GM23338 (cell line): ENCODE data around the gene EFCAB12. TPM values are rescaled to one million over a fixed set of nuclear protein-coding genes. Genes with fewer than 3 reads are reported as not detected.

Source experiments
- ATAC-seq: fragments of 200-7000 bp; cut with Tn5 transposase; 3 replicates; pipeline ENCODE4 v1.9.1; 2020
- DNase-seq: peaks from one replicate; pipeline ENCODE4 v3.0.0-alpha.2; 2015; ENCODE audit warnings: low spot score
- H2AFZ ChIP-seq: fragments of 200-600 bp; sonication (generic); 2 replicates; pipeline ENCODE4 v1.8.0; 2016; ENCODE audit warnings: antibody characterized with exemption, mild to moderate bottlenecking, moderate library complexity
- H3F3A ChIP-seq: fragments of 200-600 bp; sonication (generic); replicated peaks from 2 replicates; pipeline ENCODE4 v1.8.0; 2017; ENCODE audit warnings: antibody characterized with exemption, mixed run types, low read depth
- H3K27ac ChIP-seq: fragments of 200-600 bp; sonication (generic); 2 replicates; pipeline ENCODE4 v1.6.1; 2016; ENCODE audit warnings: low read depth
- H3K27me3 ChIP-seq: fragments of 200-600 bp; sonication (generic); 2 replicates; pipeline ENCODE4 v1.8.0; 2016; ENCODE audit warnings: mild to moderate bottlenecking, mixed run types, moderate library complexity; ENCODE audit not compliant: insufficient read depth
- H3K36me3 ChIP-seq: fragments of 200-600 bp; sonication (generic); 2 replicates; pipeline ENCODE4 v1.8.0; 2016; ENCODE audit warnings: mild to moderate bottlenecking; ENCODE audit not compliant: insufficient read depth
- H3K4me1 ChIP-seq: fragments of 200-600 bp; sonication (generic); 2 replicates; pipeline ENCODE4 v1.8.0; 2016; ENCODE audit warnings: mild to moderate bottlenecking, moderate library complexity; ENCODE audit not compliant: insufficient read depth
- H3K4me2 ChIP-seq: fragments of 200-600 bp; sonication (generic); 2 replicates; pipeline ENCODE4 v1.7.1; 2017; ENCODE audit warnings: mixed run types
- H3K4me3 ChIP-seq: fragments of 200-600 bp; sonication (generic); 2 replicates; pipeline ENCODE4 v1.6.1; 2016; ENCODE audit warnings: mixed run types
- H3K79me2 ChIP-seq: fragments of 200-600 bp; sonication (generic); replicated peaks from 2 replicates; pipeline ENCODE4 v1.8.0; 2017; ENCODE audit warnings: mild to moderate bottlenecking; ENCODE audit not compliant: insufficient read depth
- H3K9me2 ChIP-seq: fragments of 200-600 bp; sonication (generic); 2 replicates; pipeline ENCODE4 v1.8.0; 2017; ENCODE audit not compliant: insufficient read depth
- H4K20me1 ChIP-seq: fragments of 200-600 bp; sonication (generic); replicated peaks from 2 replicates; pipeline ENCODE4 v1.8.0; 2017; ENCODE audit warnings: mild to moderate bottlenecking; ENCODE audit not compliant: insufficient read depth
- H3K27ac Mint-ChIP-seq: 2 replicates; pipeline ENCODE4 v1.8.0; 2020; ENCODE audit warnings: inconsistent platforms, mild to moderate bottlenecking, moderate library complexity, mixed read lengths
- H3K27me3 Mint-ChIP-seq: 3 replicates; pipeline ENCODE4 v1.8.0; 2022; ENCODE audit warnings: low read depth, mild to moderate bottlenecking, moderate library complexity, mixed read lengths, inconsistent platforms; ENCODE audit not compliant: insufficient read depth, poor library complexity
- H3K36me3 Mint-ChIP-seq: 3 replicates; pipeline ENCODE4 v1.8.0; 2021; ENCODE audit warnings: low read depth, mild to moderate bottlenecking, inconsistent platforms, moderate library complexity, mixed read lengths
- H3K4me1 Mint-ChIP-seq: 3 replicates; pipeline ENCODE4 v1.8.0; 2020; ENCODE audit warnings: mild to moderate bottlenecking, inconsistent platforms, mixed read lengths
- H3K4me3 Mint-ChIP-seq: 3 replicates; pipeline ENCODE4 v1.8.0; 2021; ENCODE audit warnings: moderate library complexity, mild to moderate bottlenecking, inconsistent platforms, mixed read lengths
- H3K9me3 Mint-ChIP-seq: 3 replicates; pipeline ENCODE4 v1.8.0; 2020; ENCODE audit warnings: moderate library complexity, mild to moderate bottlenecking, inconsistent platforms, mixed read lengths
- CREB1 ChIP-seq: fragments of 250-450 bp; sonication (Bioruptor Pico); IDR thresholded peaks from 2 replicates; pipeline ENCODE4 v1.5.0; 2020; ENCODE audit warnings: low read depth, mild to moderate bottlenecking, moderate library complexity
- EZH2 ChIP-seq: fragments of 200-600 bp; sonication (generic); IDR thresholded peaks from one replicate; pipeline ENCODE4 v1.8.0; 2017; ENCODE audit warnings: antibody characterized with exemption, mild to moderate bottlenecking, low read depth; ENCODE audit not compliant: unreplicated experiment
- JUNB ChIP-seq: IDR thresholded peaks from one replicate; pipeline ENCODE4 v1.6.1; 2016; ENCODE audit warnings: antibody characterized with exemption; ENCODE audit not compliant: unreplicated experiment
- POLR2AphosphoS5 ChIP-seq: IDR thresholded peaks from 2 replicates; pipeline ENCODE4 v1.6.1; 2016; ENCODE audit warnings: antibody characterized with exemption, low read depth
- ZNF114 ChIP-seq: fragments of 250-450 bp; sonication (Bioruptor Pico); IDR thresholded peaks from 2 replicates; pipeline ENCODE4 v1.5.0; 2020; ENCODE audit warnings: mild to moderate bottlenecking, moderate library complexity
- ZNF331 ChIP-seq: fragments of 250-450 bp; sonication (Bioruptor Pico); IDR thresholded peaks from 2 replicates; pipeline ENCODE4 v1.5.0; 2020; ENCODE audit warnings: low read depth, mild to moderate bottlenecking, moderate library complexity
- polyA plus RNA-seq: library from polyadenylated mRNA; unstranded; fragments of >200 nt; fragmentation: Nextera tagmentation; extraction: Ambion mirVana; gene quantifications from 2 replicates; pipeline ENCODE4 v1.2.1, GENCODE V29; 2016
- total RNA-seq: library from RNA; depleted of rRNA; stranded (reverse); fragments of >200 nt; shearing (Covaris generic); gene quantifications from 2 replicates; pipeline ENCODE4 v1.2.3, GENCODE V29; 2014
- TF ChIP-seq, protein P1 (sequence below): IDR thresholded peaks from 2 replicates; pipeline ENCODE4 v1.6.1; 2016; ENCODE audit warnings: antibody characterized with exemption
- TF ChIP-seq, protein P2 (sequence below): fragments of 250-450 bp; sonication (Bioruptor Pico); IDR thresholded peaks from 2 replicates; pipeline ENCODE4 v1.5.0; 2020; ENCODE audit warnings: mild to moderate bottlenecking, moderate library complexity

The EFCAB12 gene
- total and polyA plus RNA-seq, 2 experiments from 2014 or later = 0.24 to 0.65 TPM

GRCh38 chr3:129435367-129435766, 6.9 kb upstream of the EFCAB12 start:
- Histone ChIP-seq H3K79me2 (peaks cover 39% of the 10 kb centered on the region), H2AFZ (no peak overlapping the region), H3K27ac (no peak overlapping the region), H3K4me1 (peaks cover 9% of the 10 kb centered on the region), H3K4me2 (no peak overlapping the region), H3K36me3 (peaks cover 54% of the 10 kb centered on the region), H3F3A (no peaks in the 10 kb centered on the region), H4K20me1 (peaks cover 7% of the 10 kb centered on the region; the same call in 1 of the 2 replicates), H3K9me2 (no peaks in the 10 kb centered on the region), H3K4me3 (no peak overlapping the region), H3K27me3 (no peaks in the 10 kb centered on the region)
- Mint-ChIP-seq H3K4me1 (peaks cover 9% of the 10 kb centered on the region), H3K4me3 (no peak overlapping the region), H3K27me3 (peaks cover 8% of the 10 kb centered on the region), H3K27ac (no peak overlapping the region), H3K36me3 (peaks cover 69% of the 10 kb centered on the region), H3K9me3 (no peaks in the 10 kb centered on the region)
- no peak for ATAC-seq
- TF ChIP-seq, protein P1, sequence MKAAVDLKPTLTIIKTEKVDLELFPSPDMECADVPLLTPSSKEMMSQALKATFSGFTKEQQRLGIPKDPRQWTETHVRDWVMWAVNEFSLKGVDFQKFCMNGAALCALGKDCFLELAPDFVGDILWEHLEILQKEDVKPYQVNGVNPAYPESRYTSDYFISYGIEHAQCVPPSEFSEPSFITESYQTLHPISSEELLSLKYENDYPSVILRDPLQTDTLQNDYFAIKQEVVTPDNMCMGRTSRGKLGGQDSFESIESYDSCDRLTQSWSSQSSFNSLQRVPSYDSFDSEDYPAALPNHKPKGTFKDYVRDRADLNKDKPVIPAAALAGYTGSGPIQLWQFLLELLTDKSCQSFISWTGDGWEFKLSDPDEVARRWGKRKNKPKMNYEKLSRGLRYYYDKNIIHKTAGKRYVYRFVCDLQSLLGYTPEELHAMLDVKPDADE = no peak
- TF ChIP-seq ZNF331 (CRISPR knock-in tag) = no peak
- TF ChIP-seq, protein P2, sequence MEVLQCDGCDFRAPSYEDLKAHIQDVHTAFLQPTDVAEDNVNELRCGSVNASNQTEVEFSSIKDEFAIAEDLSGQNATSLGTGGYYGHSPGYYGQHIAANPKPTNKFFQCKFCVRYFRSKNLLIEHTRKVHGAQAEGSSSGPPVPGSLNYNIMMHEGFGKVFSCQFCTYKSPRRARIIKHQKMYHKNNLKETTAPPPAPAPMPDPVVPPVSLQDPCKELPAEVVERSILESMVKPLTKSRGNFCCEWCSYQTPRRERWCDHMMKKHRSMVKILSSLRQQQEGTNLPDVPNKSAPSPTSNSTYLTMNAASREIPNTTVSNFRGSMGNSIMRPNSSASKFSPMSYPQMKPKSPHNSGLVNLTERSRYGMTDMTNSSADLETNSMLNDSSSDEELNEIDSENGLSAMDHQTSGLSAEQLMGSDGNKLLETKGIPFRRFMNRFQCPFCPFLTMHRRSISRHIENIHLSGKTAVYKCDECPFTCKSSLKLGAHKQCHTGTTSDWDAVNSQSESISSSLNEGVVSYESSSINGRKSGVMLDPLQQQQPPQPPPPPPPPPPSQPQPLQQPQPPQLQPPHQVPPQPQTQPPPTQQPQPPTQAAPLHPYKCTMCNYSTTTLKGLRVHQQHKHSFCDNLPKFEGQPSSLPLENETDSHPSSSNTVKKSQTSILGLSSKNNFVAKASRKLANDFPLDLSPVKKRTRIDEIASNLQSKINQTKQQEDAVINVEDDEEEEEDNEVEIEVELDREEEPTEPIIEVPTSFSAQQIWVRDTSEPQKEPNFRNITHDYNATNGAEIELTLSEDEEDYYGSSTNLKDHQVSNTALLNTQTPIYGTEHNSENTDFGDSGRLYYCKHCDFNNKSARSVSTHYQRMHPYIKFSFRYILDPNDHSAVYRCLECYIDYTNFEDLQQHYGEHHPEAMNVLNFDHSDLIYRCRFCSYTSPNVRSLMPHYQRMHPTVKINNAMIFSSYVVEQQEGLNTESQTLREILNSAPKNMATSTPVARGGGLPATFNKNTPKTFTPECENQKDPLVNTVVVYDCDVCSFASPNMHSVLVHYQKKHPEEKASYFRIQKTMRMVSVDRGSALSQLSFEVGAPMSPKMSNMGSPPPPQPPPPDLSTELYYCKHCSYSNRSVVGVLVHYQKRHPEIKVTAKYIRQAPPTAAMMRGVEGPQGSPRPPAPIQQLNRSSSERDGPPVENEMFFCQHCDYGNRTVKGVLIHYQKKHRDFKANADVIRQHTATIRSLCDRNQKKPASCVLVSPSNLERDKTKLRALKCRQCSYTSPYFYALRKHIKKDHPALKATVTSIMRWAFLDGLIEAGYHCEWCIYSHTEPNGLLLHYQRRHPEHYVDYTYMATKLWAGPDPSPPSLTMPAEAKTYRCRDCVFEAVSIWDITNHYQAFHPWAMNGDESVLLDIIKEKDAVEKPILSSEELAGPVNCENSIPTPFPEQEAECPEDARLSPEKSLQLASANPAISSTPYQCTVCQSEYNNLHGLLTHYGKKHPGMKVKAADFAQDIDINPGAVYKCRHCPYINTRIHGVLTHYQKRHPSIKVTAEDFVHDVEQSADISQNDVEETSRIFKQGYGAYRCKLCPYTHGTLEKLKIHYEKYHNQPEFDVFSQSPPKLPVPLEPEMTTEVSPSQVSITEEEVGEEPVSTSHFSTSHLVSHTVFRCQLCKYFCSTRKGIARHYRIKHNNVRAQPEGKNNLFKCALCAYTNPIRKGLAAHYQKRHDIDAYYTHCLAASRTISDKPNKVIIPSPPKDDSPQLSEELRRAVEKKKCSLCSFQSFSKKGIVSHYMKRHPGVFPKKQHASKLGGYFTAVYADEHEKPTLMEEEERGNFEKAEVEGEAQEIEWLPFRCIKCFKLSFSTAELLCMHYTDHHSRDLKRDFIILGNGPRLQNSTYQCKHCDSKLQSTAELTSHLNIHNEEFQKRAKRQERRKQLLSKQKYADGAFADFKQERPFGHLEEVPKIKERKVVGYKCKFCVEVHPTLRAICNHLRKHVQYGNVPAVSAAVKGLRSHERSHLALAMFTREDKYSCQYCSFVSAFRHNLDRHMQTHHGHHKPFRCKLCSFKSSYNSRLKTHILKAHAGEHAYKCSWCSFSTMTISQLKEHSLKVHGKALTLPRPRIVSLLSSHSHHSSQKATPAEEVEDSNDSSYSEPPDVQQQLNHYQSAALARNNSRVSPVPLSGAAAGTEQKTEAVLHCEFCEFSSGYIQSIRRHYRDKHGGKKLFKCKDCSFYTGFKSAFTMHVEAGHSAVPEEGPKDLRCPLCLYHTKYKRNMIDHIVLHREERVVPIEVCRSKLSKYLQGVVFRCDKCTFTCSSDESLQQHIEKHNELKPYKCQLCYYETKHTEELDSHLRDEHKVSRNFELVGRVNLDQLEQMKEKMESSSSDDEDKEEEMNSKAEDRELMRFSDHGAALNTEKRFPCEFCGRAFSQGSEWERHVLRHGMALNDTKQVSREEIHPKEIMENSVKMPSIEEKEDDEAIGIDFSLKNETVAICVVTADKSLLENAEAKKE (CRISPR knock-in tag) = no peak
- no peak for TF ChIP-seq POLR2AphosphoS5
- TF ChIP-seq ZNF114 = no peak
- no peak for TF ChIP-seq JUNB
- TF ChIP-seq EZH2 = no peak
- TF ChIP-seq CREB1 (CRISPR knock-in tag) = no peak
- no peak for DNase-seq
